Measurements from ENCODE around the gene SOX6. TPM values are rescaled to one million over a fixed set of nuclear protein-coding genes. Genes with fewer than 3 reads are reported as not detected.

Gene SOX6
- total and polyA plus RNA-seq, 2 donors (not counting 3 experiments of a cell fraction or from before 2014, with no cell fraction given), result 0.14 to 3.7 TPM

DNA sequence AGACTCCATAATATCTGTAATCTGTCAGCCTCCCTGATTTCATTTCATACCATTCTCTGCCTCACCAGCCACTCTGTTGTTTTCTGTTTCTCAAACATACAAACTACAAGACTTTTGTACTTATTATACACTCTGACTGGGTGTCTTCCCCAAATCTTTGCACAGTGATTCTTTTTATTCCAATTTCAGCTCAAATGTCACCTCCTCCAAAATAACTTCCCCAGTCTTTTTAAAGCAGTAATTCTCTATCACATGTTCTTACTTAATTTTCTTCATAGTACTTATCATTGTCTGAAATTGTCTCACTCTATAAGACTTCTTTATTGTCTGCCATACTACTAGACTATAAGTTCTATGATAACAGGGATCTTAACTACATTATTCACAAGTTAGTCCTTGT, 19.6 kb downstream of the SOX6 start:
- Histone ChIP-seq H3K9ac (replicated peaks; ENCODE audit: extremely low read depth, insufficient read depth, low read length) (no peak overlapping the region), H3K9me3 (replicated peaks; ENCODE audit: control insufficient read depth, insufficient read depth, low read length) (no peaks in the 10 kb centered on the region), H3K4me3 (replicated peaks in 1 of 3; ENCODE audit: insufficient read depth in 1 of 3, low read depth in 1 of 3, low read length in 3 of 3) (no peak overlapping the region), H3K36me3 (ENCODE audit: control insufficient read depth in 2 of 2, extremely low read depth in 1 of 2, insufficient read depth in 2 of 2, low read length in 2 of 2) (no peaks in the 10 kb centered on the region), H3K4me1 (ENCODE audit: control insufficient read depth, extremely low read depth, insufficient read depth, low read length) (no peaks in the 10 kb centered on the region), H2AFZ (ENCODE audit: low read depth, low read length) (no peak overlapping the region), H3K9me1 (replicated peaks; ENCODE audit: control insufficient read depth, extremely low read depth, insufficient read depth, low read length) (no peaks in the 10 kb centered on the region), H4K20me1 (replicated peaks; ENCODE audit: control insufficient read depth, extremely low read depth, insufficient read depth, low read length) (no peaks in the 10 kb centered on the region), H3K79me2 (ENCODE audit: control insufficient read depth, insufficient read depth, low read length) (no peaks in the 10 kb centered on the region), H3K27me3 (ENCODE audit: control insufficient read depth in 2 of 2, insufficient read depth in 2 of 2, low read length in 2 of 2) (no peaks in the 10 kb centered on the region), H3K4me2 (ENCODE audit: insufficient read depth, low read length) (no peak overlapping the region), H3K27ac (ENCODE audit: insufficient read depth, low read depth, low read length) (no peak overlapping the region)
- intact Hi-C loops (cut with micrococcal nuclease) (no loop called here), dilution Hi-C loops (cut with MboI; ENCODE audit: extremely low pct_ligation_motif_present, low sequenced_read_pairs) (no loop called here)
- no peak for FAIRE-seq
- no TSS peak for BruUV-seq (replicated peaks)
- CTCF ChIA-PET, result no interaction called here
- POLR2A ChIA-PET, result no interaction called here
- TF ChIP-seq, protein P1, sequence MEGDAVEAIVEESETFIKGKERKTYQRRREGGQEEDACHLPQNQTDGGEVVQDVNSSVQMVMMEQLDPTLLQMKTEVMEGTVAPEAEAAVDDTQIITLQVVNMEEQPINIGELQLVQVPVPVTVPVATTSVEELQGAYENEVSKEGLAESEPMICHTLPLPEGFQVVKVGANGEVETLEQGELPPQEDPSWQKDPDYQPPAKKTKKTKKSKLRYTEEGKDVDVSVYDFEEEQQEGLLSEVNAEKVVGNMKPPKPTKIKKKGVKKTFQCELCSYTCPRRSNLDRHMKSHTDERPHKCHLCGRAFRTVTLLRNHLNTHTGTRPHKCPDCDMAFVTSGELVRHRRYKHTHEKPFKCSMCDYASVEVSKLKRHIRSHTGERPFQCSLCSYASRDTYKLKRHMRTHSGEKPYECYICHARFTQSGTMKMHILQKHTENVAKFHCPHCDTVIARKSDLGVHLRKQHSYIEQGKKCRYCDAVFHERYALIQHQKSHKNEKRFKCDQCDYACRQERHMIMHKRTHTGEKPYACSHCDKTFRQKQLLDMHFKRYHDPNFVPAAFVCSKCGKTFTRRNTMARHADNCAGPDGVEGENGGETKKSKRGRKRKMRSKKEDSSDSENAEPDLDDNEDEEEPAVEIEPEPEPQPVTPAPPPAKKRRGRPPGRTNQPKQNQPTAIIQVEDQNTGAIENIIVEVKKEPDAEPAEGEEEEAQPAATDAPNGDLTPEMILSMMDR (IDR thresholded peaks at IDR 0.05; ENCODE audit: extremely low read depth in 1 of 2, insufficient read depth in 1 of 2, low read depth in 1 of 2, low read length in 2 of 2), result no peak
- TF ChIP-seq EZH2 (IDR thresholded peaks at IDR 0.05; ENCODE audit: borderline replicate concordance, low read depth, low read length, severe bottlenecking), result no peak
- no peak for TF ChIP-seq POLR2AphosphoS5 (IDR thresholded peaks at IDR 0.05; ENCODE audit: insufficient read depth, low read depth, low read length)
- no peak for TF ChIP-seq JUN (IDR thresholded peaks at IDR 0.05; ENCODE audit: borderline replicate concordance, insufficient read depth, insufficient read length, low read depth)
- TF ChIP-seq, protein P2, sequence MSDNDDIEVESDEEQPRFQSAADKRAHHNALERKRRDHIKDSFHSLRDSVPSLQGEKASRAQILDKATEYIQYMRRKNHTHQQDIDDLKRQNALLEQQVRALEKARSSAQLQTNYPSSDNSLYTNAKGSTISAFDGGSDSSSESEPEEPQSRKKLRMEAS (IDR thresholded peaks at IDR 0.05; ENCODE audit: insufficient read depth, insufficient read length), result no peak
- no peak for TF ChIP-seq GATA2 (IDR thresholded peaks at IDR 0.05; ENCODE audit: insufficient read depth, insufficient read length, low read depth, low read length)
- no peak for TF ChIP-seq FOS (IDR thresholded peaks at IDR 0.05; ENCODE audit: borderline replicate concordance, insufficient read depth, low read length)
- no peak for TF ChIP-seq POLR2A (IDR thresholded peaks at IDR 0.05; ENCODE audit: low read depth, low read length)
- TF ChIP-seq MYC (IDR thresholded peaks at IDR 0.05; ENCODE audit: low read depth, low read length), result no peak
- no peak for DNase-seq (ENCODE audit: low read depth, low spot score)
